ENCODE measurements around the gene FLYWCH1. TPM values are rescaled to one million over a fixed set of nuclear protein-coding genes. Genes with fewer than 3 reads are reported as not detected.
A peak's percentile ranks its signal among the peaks of the same experiment; 100 is the strongest.

Gene FLYWCH1, protein sequence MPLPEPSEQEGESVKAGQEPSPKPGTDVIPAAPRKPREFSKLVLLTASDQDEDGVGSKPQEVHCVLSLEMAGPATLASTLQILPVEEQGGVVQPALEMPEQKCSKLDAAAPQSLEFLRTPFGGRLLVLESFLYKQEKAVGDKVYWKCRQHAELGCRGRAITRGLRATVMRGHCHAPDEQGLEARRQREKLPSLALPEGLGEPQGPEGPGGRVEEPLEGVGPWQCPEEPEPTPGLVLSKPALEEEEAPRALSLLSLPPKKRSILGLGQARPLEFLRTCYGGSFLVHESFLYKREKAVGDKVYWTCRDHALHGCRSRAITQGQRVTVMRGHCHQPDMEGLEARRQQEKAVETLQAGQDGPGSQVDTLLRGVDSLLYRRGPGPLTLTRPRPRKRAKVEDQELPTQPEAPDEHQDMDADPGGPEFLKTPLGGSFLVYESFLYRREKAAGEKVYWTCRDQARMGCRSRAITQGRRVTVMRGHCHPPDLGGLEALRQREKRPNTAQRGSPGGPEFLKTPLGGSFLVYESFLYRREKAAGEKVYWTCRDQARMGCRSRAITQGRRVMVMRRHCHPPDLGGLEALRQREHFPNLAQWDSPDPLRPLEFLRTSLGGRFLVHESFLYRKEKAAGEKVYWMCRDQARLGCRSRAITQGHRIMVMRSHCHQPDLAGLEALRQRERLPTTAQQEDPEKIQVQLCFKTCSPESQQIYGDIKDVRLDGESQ
- total RNA-seq (2014; rRNA removed; shearing (Covaris generic)): 41.3 and 41.6 TPM in 2 replicates

DNA sequence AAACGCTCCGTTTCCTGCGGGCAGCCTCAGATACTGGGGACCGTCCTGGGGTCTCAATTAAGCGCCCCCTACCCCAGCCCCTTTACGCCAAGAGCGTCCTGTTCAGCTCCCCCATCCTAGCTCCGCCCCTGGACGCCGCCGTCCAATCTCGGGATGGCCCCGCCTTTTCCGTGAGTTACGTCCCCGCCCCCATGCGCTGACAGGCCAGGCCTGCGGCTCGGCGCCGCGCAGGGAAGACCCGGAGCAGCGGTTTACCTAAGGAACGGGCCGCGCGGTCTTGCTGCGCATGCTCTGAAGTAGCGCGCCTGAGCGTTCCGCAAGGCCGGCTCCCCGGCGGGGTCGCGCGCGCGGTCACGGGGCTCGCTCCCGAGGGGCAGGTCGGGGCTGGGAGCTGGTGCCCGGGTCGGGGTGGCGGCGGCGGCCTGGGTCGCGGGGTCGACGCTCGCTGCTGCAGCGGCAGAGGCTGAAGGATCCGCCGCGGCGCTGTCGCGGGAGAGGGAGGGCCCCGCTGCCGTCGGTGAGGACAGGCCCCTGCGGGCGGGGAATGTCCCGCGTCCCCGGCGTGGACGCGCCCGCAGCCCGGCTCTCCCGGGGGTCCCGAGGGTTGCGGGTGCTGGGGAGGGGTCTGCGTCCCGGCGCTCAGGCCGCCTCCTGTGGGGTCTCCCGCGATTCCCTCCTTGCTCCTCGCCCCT, at the start of gene FLYWCH1:
FLYWCH1 (plus strand) TSS at position 294 of the 692 bp plus-strand sequence. CDS start 17,755 bp downstream, outside the sequence.
- DNase-seq (ENCODE audit: low spot score): peak; percentile 94

DNA sequence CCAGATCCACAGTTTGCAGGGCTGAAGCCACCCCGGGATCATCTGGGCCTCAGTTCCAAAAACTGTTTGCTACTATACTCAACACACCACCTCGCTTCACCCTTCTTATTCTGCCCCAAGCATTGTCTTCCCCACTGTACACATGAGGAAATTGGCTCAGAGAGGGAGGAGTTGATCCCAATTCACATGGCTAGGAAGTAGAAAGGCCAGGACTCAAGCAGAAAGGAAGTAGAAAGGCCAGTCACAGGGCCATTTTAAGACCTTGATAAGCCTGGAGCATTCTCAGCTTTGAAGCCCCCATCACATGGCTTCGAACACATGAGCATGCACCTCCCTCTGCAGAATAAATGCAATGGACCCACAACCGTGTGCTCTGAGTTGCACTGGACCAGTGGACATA, 46.1 kb upstream of the FLYWCH1 start:
- DNase-seq (ENCODE audit: low spot score): no peak

DNA sequence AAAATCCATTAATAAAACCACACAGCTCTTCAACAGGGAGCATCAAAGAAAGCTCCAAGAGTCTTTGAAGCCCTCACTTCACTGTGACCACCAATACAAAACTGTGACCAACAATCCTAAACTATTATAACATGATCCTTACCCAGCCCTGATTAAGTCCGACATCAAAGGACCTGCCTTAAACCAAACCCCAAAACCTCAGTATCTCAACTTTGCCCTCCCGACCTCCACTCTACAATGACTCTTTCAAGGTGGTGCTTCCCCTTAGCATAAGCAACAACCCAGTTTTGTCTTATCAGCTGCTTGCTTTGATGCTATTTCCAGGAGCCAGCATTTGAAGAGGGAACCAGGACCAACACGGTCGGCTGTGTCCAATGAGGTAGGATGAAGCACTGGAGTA, 45.3 kb upstream of the FLYWCH1 start:
- no peak for DNase-seq (ENCODE audit: low spot score)

DNA sequence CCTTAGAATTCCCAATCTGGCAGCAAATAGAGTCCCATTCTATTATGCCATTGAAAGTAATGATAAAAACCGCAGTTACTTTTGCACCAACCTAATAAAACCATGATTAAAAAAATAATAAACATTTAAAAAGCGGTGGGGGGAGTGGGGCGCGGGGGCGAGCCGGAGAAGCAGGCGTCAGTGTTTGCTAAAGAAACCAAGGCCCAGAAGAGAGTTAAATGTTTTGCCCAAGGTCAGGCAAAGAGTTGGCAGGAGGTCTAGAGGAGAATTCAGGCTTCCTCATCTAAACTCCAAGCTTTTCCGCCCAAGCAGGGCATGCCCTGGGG, 44.1 kb upstream of the FLYWCH1 start:
- no peak for DNase-seq (ENCODE audit: low spot score)

DNA sequence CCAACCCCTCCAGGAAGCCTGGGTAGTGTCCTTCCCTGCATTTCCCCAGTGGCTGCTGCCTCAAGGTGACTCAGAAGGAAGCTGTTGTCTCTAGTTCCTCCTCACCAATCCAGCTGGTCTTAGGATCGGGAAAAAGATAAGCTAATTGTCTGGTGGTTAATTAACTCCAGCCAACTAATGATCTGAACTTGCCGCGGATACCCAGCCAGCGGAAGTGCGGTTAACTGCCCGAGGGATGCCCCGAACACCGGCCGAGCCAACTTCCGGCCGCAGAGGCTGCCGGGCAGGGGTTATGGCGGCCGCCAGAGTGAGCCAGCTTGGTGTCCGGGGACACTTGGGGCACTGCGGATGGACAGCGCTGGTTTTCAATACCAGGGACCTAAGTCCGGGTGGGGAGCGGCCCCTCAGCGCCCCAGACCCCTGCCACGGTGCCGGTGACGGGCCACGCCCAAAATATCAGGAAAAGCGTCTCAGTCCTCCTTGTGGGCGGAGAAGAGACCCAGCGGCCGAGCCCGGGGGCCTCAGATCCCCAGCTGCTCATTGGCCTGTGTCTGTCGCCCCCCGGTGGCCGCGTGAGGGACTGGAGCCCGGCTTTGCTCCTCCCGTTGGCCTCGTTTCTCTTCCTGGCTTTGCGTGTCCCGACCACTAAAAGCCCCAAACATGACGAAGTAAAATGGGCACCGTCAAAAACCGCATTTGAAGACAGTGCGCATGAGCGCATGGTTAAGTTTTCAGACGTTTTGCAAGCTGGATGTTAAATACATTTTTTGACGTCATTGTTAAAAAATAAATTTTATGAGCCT, 43.5 kb upstream of the FLYWCH1 start:
- peak; percentile 95 for DNase-seq (ENCODE audit: low spot score)

DNA sequence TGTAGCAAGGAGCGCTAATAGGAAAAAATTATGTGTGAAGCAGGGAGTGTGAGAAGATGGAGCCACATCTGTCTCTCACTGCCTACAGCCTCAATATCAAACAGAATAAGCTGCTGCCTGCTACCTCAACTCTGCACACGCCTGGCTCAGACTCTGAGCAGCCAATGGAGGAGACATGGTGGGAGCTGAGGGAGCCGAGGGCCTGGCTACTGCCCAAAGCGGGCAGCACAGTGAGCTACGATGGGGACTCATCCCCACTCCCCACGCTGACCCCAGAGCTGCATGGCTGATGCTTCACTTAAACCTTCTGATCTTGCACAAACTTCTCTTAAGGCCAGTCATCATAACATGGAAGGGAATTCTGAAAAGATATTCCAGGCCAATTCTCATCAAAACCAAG, 39.8 kb upstream of the FLYWCH1 start:
- DNase-seq (ENCODE audit: low spot score): no peak

DNA sequence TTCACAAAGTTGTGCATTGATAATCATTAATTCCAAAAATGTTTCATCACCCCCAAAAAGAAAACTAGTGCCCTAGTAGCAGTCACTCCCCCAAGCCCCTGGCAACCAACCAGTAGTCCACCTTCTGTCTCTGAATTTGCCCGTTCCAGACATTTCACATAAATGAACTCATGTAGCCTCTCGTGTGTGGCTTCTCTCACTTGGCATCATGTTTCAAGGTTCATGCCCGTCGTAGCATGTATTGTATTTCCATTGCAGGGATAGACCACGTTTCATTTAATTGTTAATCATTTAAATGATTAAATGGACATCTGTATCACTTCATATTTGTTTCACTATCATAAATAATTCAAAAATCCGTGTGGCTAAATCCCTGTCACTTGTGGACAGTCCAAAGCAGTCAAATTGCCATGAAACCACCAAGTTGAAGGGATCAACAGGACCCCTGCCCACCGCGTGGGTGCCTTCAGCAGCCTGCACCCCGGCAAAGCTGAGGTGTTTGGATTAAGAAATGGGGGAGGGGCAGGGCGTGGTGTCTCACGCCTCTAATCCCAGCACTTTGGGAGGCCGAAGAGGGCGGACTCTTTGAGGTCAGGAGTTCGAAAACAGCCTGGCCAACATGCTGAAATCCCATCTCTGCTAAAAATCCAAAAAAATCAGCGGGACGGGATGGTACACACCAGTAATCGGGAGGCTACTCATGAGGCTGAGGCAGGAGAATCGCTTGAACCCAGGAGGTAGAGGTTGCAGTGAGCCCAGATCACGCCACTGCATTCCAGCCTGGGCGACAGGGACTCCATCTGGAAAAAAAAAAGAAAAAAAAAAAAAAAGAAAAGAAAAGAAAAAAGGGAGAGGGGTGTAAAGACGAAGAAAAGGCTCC, 37.5 kb upstream of the FLYWCH1 start:
- no peak for DNase-seq (ENCODE audit: low spot score)

DNA sequence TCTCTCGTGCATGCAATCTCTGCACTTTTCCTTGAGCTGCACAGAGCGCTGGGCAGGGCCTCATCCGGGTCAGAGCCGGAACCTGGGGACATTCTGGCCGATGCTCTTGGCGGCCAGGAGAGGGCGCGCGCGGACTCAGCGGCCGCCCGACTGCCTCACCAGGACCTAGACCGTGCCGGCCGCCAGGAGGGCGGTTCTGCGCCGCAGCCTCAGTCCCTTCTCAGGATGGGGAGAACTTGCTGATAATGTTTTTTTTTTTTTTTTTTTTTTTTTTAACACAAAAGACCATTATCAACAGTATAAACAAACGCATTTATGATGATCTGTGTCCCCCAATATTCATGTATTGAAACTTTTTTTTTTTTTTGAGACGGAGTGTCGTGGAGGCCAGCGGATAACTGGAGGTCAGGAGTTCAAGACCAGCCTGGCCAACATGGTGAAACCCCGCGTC, 36.8 kb upstream of the FLYWCH1 start:
- DNase-seq (ENCODE audit: low spot score): peak; percentile 76

DNA sequence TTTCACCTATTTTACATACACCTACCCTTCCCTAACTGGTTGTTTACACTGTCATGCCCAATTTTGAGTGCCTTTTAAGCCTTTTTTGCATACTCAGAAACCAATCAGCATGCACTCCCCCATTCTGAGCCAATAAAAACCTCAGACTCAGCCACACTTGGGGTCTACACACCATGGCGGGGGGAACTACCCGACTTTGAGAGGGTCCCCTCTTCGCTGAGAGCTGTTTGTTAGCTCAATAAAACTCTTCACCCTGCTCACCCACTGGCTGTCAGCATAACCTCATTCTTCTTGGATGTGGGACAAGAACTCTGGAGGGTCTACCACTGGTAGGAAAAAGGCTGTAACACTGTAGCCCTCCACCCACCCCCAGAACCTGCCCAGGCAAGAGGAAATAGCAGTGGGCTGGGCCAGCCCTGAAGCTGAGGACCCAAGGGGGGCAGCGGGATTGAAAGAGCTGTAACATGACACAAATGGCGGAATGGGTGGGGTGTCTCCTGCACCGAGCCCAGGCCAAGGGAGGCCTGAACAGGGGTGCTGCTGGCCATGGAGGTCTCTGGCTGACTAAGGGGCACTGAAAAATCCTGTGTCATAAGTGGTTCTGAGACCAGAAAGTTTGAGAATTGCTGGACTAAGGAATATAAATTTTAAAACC, 31.8 kb upstream of the FLYWCH1 start:
- no peak for DNase-seq (ENCODE audit: low spot score)

DNA sequence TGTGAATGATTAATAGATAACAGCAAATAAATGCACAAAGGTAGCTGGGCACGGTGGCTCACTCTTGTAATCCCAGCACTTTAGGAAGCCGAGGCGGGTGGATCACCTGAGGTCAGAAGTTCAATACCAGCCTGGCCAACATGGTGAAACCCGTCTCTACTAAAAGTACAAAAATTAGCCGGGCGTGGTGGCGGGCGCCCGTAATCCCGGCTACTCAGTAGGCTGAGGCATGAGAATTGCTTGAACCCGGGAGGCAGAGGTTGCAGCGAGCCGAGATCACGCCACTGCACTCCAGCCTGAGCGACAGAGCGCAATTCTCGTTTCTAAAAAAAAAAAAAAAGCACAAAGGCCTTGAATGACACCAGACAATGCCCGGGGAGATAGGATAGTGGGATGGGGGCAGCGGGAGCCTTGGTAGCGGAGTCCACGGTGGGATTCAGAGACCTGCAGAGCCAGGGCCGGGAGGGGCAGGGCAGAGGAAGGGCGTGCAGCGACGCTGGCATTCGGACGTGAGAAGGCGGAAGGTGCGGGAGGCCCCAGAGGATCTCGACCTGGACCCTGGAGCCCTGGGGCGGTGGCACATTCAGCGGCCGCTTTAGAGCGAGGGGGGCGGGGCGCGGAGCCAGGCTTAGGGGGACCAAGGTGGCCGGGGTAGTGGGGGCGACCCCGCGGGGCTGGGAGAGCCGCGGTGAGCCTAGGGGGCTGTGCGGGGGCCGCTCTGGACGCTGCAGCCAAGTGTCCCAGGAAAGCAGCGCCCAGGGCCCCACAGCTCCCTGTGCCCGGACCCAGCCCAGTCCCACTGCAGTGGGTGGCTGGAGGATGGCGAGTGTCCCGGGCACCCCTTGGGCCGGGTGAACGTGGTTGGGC, 29.7 kb upstream of the FLYWCH1 start:
- DNase-seq (ENCODE audit: low spot score): no peak

DNA sequence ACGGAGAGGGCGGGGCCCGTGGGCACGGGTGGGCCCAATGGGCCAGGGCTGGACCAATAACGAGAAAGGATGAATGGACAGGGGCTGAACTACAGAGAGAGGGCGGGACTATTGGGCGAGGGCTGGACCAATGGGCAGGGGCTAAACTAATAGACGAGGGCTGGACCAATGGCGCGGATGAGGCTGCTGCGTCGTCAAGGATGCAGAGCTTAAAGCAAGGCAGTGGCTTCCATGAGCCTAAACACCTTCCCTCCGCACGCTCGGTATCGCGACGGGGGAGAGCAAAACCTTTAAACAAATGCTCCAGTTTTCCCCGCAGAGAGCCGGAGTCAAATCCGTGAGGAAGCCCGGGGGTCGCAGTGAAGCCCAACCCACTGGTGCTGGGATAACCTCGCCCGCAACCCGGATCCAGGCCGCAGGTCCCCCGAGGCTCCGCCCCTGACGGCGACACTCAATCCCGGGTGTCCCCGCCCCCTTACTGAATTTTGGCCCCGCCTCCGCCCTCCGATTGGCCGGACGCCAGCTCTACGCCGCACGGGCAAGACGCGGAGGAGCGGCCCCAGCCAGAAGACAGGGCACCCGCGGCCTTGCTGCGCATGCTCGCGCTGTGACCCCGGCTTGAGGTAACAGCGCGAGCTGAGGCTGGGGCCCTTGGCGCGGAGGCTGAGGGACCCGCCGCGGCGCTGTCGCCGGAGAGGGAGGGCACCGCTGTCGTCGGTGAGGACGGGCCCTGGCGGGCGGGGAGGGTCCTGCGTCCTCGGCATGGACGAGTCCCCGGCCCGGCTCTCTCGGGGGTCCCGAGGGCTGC, 28.9 kb upstream of the FLYWCH1 start, which contains the start of gene FLYWCH2:
FLYWCH2 (plus strand) TSS at position 566 of the 808 bp plus-strand sequence. CDS start 13,235 bp downstream, outside the sequence.
- DNase-seq (ENCODE audit: low spot score): peak; percentile 100

DNA sequence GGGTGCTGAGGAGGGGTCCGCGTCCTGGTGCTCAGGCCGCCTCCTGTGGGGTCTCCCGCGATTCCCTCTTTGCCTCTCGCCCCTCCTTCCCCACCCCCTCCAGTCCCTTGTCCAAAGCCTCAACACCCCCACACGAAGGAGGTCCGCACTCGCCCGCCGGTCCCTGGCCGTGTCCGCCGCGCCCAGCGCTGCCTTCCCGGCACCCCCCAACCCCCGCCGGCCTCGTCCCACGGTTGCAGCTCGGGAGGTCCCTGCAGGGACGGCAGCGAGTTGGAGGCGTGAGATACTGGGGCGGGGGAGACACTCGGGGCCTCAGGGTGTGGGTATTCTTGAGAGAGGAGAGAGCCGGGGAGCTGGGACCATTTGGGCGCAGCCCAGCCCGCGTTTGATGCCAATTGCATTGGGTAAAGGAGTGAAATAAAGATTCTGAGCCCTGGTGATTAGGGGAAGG, 28.2 kb upstream of the FLYWCH1 start:
- DNase-seq (ENCODE audit: low spot score): no peak

DNA sequence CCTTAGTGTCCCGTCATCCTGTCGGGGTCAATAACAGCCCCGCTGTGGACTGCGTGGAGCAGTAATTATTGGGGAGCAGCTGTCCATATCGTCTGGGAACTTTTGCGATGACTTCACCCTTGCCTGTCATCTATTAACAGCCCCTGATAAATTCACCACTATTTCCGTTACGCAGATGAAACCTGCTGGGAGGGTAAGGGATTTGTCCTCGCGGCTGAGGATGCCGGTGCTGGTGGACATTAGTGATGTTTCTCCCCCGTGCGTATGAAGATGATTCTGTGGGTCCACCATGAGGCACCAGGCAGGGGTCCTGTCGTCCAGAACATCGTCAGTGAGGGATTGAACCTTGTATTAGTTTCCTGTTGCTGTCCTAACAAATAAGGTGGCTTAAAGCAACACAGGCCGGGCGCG, 27.7 kb upstream of the FLYWCH1 start:
- peak; percentile 48 for DNase-seq (ENCODE audit: low spot score)

DNA sequence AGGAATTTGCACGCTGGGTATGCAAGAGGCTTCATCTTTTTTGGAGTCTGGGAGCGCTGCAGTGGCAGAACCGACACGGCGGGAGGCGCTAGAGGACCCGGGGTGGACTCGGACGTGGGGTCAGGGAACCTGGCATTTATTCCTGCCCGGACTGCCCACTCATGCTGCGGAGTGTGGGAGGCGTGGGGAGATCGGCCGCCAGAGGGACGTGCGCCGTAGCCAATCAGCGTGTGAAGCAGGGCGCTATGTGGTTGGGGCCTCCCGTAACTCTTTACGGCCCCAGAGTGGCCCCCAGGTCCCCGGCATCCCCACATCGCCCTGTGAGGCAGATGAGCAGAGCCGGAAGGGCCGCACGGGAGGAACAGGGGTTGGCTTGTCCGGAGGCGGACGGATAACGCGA, 17.5 kb upstream of the FLYWCH1 start:
- no peak for DNase-seq (ENCODE audit: low spot score)

DNA sequence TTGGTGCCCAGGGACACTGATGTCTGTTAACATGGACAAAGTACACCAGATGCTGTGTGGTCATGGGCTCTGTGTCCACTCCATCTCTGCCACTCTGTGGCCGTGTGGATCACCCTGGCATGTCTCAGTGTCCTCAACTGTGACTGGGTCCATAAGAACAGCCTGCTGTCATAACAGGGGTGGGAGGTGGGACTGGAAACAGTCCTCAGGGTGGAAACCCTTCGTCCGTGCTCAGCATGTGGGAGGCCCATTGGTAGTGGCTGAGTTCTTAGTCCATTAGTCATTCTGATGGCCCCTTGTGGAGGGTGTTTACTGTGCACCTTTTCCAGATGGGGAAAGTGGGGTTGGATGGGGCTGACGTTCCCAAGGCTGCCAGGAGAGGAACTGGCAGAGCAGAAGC, 15.9 kb upstream of the FLYWCH1 start:
- DNase-seq (ENCODE audit: low spot score): peak; percentile 82

DNA sequence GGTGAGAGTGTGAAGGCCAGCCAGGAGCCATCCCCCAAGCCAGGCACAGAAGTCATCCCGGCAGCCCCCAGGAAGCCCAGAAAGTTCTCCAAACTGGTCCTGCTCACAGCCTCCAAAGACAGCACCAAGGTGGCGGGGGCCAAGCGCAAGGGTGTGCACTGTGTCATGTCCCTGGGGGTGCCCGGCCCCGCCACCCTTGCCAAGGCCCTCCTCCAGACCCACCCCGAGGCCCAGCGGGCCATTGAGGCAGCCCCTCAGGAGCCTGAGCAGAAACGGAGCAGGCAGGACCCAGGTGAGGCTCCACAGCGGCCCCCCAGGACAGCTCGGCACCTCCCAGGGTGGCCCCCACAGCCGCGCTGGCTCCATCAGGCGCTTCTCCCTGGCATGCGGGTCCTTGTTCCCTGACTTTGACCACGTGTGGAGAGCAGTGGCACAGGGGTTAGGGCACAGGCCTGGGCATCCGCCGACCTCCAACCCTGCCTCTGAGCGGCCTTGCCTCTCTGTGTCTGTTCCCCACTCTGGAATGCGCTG, 15.2 kb upstream of the FLYWCH1 start:
- no peak for DNase-seq (ENCODE audit: low spot score)

DNA sequence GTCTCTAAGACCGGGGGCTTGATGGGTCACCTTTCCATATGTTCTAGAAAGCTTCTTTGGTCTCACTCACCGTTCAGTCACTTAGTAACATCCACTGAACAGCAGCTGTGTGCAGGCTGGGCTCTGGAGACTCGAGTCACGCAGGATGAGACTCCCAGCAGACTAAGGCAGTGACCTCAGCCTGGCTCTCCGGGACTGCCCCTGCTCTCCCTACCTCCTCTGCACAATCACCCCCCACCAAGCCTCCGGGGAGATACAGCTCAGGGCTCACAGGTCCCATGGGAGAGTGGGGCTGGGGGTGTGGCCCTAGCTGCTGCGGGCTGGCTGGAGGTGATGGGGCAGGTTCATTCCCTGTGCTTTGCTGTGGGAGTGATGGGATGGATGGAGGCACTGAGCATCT, 14.6 kb upstream of the FLYWCH1 start:
- DNase-seq (ENCODE audit: low spot score): peak; percentile 43
